ENCODE results near the gene CAMKK2. TPM values are rescaled to one million over a fixed set of nuclear protein-coding genes. Genes with fewer than 3 reads are reported as not detected.

Gene CAMKK2
- total and polyA plus RNA-seq, 2 of the 13 experiments (the other 11 are each of a cell fraction or from before 2014, with no cell fraction given), result 18.8 to 20.0 TPM

DNA sequence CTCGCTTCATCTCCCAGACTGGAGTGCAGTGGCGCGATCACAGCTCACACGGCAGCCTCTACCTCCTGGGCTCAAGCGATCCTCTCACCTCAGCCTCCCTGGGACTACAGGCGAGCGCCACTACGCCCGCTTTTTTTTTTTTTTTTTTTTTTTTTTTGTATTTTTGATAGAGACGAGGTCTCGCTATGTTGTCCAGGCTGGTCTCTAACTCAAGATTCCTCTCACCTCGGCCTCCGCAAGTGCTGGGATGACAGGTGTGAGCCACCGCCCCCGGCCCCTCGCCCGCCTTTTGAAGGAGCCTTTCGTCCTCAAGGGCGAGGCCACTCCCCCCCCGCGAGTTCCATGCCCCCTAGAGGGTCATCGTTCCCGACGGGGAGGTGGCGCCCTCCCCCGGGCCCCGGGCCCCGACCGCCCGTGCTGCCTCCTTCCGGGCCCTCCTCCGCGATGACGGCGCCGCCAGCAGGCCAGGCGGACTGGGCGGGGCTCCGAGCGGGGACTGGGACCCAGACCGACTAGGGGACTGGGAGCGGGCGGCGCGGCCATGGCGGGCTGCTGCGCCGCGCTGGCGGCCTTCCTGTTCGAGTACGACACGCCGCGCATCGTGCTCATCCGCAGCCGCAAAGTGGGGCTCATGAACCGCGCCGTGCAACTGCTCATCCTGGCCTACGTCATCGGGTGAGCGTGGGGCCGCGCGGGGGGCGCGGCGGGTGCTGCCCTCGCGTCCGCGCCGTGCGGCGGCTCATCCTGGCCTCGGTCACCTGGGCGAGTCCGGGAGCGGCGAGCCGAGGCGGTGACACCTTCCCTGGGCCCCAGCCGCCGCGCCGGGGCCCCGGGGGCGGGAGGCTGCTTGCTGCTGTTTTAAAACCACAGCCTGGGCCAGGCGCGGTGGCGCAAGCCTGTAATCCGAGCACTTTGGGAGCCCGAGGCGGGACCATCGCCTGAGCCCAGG is 86.6 kb downstream of the CAMKK2 start, which contains the start of gene P2RX4:
Gene P2RX4, plus strand, starts transcription at position 506 of the 949 bp plus-strand sequence. Its CDS starts 36 bp downstream, at position 542.
- Histone ChIP-seq H3K79me2 (ENCODE audit: insufficient read depth, low read length) (peaks cover 4% of the 10 kb centered on the region), H3K4me3 (replicated peaks in 1 of 3; ENCODE audit: insufficient read depth in 1 of 3, low read depth in 2 of 3, low read length in 3 of 3) (peak within 1 kb of the TSS; percentile 76 to 87 (median 77)), H3K36me3 (replicated peaks in 1 of 2; ENCODE audit: control insufficient read depth in 1 of 2, insufficient read depth in 2 of 2, low read length in 2 of 2) (no peaks in the 10 kb centered on the region), H3K4me1 (ENCODE audit: insufficient read depth, low read length) (peaks cover 23% of the 10 kb centered on the region), H3K9ac (ENCODE audit: insufficient read depth, low read depth, low read length) (peak within 1 kb of the TSS; percentile 84), H4K20me1 (ENCODE audit: insufficient read depth, low read length) (no peaks in the 10 kb centered on the region), H3K27ac (ENCODE audit: extremely low read length, insufficient read depth, low read length) (peak within 1 kb of the TSS; percentile 60), H2AFZ (ENCODE audit: low read length) (no peak within 1 kb of the TSS), H3K4me2 (ENCODE audit: low read depth, low read length) (peak within 1 kb of the TSS; percentile 81), H3K27me3 (ENCODE audit: control insufficient read depth in 1 of 2, insufficient read depth in 2 of 2, low read length in 2 of 2) (no peaks in the 10 kb centered on the region), H3K9me3 (ENCODE audit: low read length) (no peaks in the 10 kb centered on the region)
- peak; percentile 64 for DNase-seq (ENCODE audit: low spot score)
- ChIA-PET POLR2A (no interaction called here), CTCF (ENCODE audit: low intra/inter-chr PET ratio, low total read pairs) (no interaction called here)
- peak; percentile 97 for ATAC-seq
- 16% methylated on average over 42 of the region's 97 CpGs for WGBS (ENCODE audit: low lambda C conversion rate)
- no TSS peak for BruUV-seq (replicated peaks)
- in situ Hi-C loops (cut with HindIII; ENCODE audit: extremely low pct_ligation_motif_present, low pct_unique_long_range_greater_than_20kb), result no loop called here
- intact Hi-C loops (cut with micrococcal nuclease; ENCODE audit: unreplicated experiment), result loop anchor here (10.0 kb wide), 1 partner anchor 95 kb away; no protein-coding TSS in a partner anchor
- FAIRE-seq, result no peak
- TF ChIP-seq, protein P1, sequence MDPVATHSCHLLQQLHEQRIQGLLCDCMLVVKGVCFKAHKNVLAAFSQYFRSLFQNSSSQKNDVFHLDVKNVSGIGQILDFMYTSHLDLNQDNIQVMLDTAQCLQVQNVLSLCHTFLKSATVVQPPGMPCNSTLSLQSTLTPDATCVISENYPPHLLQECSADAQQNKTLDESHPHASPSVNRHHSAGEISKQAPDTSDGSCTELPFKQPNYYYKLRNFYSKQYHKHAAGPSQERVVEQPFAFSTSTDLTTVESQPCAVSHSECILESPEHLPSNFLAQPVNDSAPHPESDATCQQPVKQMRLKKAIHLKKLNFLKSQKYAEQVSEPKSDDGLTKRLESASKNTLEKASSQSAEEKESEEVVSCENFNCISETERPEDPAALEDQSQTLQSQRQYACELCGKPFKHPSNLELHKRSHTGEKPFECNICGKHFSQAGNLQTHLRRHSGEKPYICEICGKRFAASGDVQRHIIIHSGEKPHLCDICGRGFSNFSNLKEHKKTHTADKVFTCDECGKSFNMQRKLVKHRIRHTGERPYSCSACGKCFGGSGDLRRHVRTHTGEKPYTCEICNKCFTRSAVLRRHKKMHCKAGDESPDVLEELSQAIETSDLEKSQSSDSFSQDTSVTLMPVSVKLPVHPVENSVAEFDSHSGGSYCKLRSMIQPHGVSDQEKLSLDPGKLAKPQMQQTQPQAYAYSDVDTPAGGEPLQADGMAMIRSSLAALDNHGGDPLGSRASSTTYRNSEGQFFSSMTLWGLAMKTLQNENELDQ (CRISPR knock-in tag; IDR thresholded peaks at IDR 0.05; ENCODE audit: borderline replicate concordance), result no peak
- TF ChIP-seq FOXC1 (CRISPR knock-in tag; IDR thresholded peaks at IDR 0.05; ENCODE audit: borderline replicate concordance), result peak; percentile 88
- TF ChIP-seq ZNF562 (CRISPR knock-in tag; IDR thresholded peaks at IDR 0.05; ENCODE audit: borderline replicate concordance), result no peak
- TF ChIP-seq PCBP2 (optimal IDR thresholded peaks at IDR 0.05; ENCODE audit: low read depth, low read length, poor library complexity, severe bottlenecking), result no peak
- no peak for TF ChIP-seq ZNF644 (CRISPR knock-in tag; IDR thresholded peaks at IDR 0.05; ENCODE audit: low read depth)
- TF ChIP-seq, protein P2, sequence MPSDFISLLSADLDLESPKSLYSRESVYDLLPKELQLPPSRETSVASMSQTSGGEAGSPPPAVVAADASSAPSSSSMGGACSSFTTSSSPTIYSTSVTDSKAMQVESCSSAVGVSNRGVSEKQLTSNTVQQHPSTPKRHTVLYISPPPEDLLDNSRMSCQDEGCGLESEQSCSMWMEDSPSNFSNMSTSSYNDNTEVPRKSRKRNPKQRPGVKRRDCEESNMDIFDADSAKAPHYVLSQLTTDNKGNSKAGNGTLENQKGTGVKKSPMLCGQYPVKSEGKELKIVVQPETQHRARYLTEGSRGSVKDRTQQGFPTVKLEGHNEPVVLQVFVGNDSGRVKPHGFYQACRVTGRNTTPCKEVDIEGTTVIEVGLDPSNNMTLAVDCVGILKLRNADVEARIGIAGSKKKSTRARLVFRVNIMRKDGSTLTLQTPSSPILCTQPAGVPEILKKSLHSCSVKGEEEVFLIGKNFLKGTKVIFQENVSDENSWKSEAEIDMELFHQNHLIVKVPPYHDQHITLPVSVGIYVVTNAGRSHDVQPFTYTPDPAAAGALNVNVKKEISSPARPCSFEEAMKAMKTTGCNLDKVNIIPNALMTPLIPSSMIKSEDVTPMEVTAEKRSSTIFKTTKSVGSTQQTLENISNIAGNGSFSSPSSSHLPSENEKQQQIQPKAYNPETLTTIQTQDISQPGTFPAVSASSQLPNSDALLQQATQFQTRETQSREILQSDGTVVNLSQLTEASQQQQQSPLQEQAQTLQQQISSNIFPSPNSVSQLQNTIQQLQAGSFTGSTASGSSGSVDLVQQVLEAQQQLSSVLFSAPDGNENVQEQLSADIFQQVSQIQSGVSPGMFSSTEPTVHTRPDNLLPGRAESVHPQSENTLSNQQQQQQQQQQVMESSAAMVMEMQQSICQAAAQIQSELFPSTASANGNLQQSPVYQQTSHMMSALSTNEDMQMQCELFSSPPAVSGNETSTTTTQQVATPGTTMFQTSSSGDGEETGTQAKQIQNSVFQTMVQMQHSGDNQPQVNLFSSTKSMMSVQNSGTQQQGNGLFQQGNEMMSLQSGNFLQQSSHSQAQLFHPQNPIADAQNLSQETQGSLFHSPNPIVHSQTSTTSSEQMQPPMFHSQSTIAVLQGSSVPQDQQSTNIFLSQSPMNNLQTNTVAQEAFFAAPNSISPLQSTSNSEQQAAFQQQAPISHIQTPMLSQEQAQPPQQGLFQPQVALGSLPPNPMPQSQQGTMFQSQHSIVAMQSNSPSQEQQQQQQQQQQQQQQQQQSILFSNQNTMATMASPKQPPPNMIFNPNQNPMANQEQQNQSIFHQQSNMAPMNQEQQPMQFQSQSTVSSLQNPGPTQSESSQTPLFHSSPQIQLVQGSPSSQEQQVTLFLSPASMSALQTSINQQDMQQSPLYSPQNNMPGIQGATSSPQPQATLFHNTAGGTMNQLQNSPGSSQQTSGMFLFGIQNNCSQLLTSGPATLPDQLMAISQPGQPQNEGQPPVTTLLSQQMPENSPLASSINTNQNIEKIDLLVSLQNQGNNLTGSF (CRISPR knock-in tag; IDR thresholded peaks at IDR 0.05), result peak; percentile 55; the same call in 1 of the 2 replicates
- TF ChIP-seq ZSCAN31 (CRISPR knock-in tag; IDR thresholded peaks at IDR 0.05; ENCODE audit: low read depth), result peak; percentile 94
- TF ChIP-seq, protein P3, sequence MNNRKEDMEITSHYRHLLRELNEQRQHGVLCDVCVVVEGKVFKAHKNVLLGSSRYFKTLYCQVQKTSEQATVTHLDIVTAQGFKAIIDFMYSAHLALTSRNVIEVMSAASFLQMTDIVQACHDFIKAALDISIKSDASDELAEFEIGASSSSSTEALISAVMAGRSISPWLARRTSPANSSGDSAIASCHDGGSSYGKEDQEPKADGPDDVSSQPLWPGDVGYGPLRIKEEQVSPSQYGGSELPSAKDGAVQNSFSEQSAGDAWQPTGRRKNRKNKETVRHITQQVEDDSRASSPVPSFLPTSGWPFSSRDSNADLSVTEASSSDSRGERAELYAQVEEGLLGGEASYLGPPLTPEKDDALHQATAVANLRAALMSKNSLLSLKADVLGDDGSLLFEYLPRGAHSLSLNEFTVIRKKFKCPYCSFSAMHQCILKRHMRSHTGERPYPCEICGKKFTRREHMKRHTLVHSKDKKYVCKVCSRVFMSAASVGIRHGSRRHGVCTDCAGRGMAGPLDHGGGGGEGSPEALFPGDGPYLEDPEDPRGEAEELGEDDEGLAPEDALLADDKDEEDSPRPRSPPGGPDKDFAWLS (CRISPR knock-in tag; IDR thresholded peaks at IDR 0.05; ENCODE audit: borderline replicate concordance), result no peak
- TF ChIP-seq ZBTB42 (CRISPR knock-in tag; IDR thresholded peaks at IDR 0.05), result no peak
